H9 (cell line): Measurements from ENCODE around the gene PKD1. TPM values are rescaled to one million over a fixed set of nuclear protein-coding genes. Genes with fewer than 3 reads are reported as not detected.

Experiments
- DNase-seq: peaks from one replicate; pipeline ENCODE4 v3.0.0-alpha.2; 2017
- H2AFZ ChIP-seq: one replicate; pipeline ENCODE4 v1.6.1; 2013; ENCODE audit warnings: mild to moderate bottlenecking, low read length, control low read depth, moderate library complexity
- H2AK5ac ChIP-seq: 2 replicates; pipeline ENCODE4 v1.6.1; 2013; ENCODE audit warnings: low read length, control low read depth, mixed read lengths; ENCODE audit not compliant: insufficient read length
- H2BK120ac ChIP-seq: one replicate; pipeline ENCODE4 v1.6.1; 2013; ENCODE audit warnings: low read depth, mild to moderate bottlenecking, low read length, control low read depth, inconsistent platforms; ENCODE audit not compliant: poor library complexity, severe bottlenecking
- H2BK12ac ChIP-seq: 2 replicates; pipeline ENCODE4 v1.6.1; 2013; ENCODE audit warnings: low read length, control low read depth, mixed read lengths, low read depth; ENCODE audit not compliant: insufficient read length
- H2BK15ac ChIP-seq: 2 replicates; pipeline ENCODE4 v1.6.1; 2013; ENCODE audit warnings: low read depth, low read length, control low read depth
- H2BK20ac ChIP-seq: one replicate; pipeline ENCODE4 v1.6.1; 2013; ENCODE audit warnings: low read depth, mild to moderate bottlenecking, low read length, control low read depth, inconsistent platforms; ENCODE audit not compliant: poor library complexity, severe bottlenecking
- H2BK5ac ChIP-seq: 2 replicates; pipeline ENCODE4 v1.6.1; 2013; ENCODE audit warnings: low read length, control low read depth, mixed read lengths; ENCODE audit not compliant: insufficient read length
- H3K14ac ChIP-seq: 2 replicates; pipeline ENCODE4 v1.6.1; 2013; ENCODE audit warnings: low read length, control low read depth; ENCODE audit not compliant: insufficient read depth
- H3K18ac ChIP-seq: 2 replicates; pipeline ENCODE4 v1.6.1; 2013; ENCODE audit warnings: low read depth, mild to moderate bottlenecking, mixed read lengths, low read length, control low read depth; ENCODE audit not compliant: insufficient read length
- H3K23ac ChIP-seq: 2 replicates; pipeline ENCODE4 v1.6.1; 2013; ENCODE audit warnings: low read length, control low read depth, mixed read lengths, low read depth; ENCODE audit not compliant: insufficient read length
- H3K23me2 ChIP-seq: 2 replicates; pipeline ENCODE4 v1.6.1; 2013; ENCODE audit warnings: low read depth, mild to moderate bottlenecking, mixed read lengths, low read length, control low read depth; ENCODE audit not compliant: insufficient read length, poor library complexity, severe bottlenecking
- H3K27ac ChIP-seq: 2 replicates; pipeline ENCODE4 v1.5.1; 2013; ENCODE audit warnings: low read length, control low read depth, mixed read lengths, low read depth; ENCODE audit not compliant: insufficient read length
- H3K27me3 ChIP-seq: 2 replicates; pipeline ENCODE4 v1.6.1; 2013; ENCODE audit warnings: low read length, control low read depth, inconsistent platforms; ENCODE audit not compliant: insufficient read depth
- H3K4ac ChIP-seq: 2 replicates; pipeline ENCODE4 v1.6.1; 2013; ENCODE audit warnings: low read depth, mild to moderate bottlenecking, control low read depth, inconsistent platforms, low read length, moderate library complexity
- H3K4me1 ChIP-seq: 2 replicates; pipeline ENCODE4 v1.6.1; 2013; ENCODE audit warnings: low read length, control low read depth, inconsistent platforms; ENCODE audit not compliant: insufficient read depth
- H3K4me2 ChIP-seq: 2 replicates; pipeline ENCODE4 v1.6.1; 2013; ENCODE audit warnings: low read length, control low read depth, mixed read lengths; ENCODE audit not compliant: insufficient read length, insufficient read depth
- H3K56ac ChIP-seq: 2 replicates; pipeline ENCODE4 v1.6.1; 2013; ENCODE audit warnings: low read depth, mild to moderate bottlenecking, mixed read lengths, low read length, control low read depth; ENCODE audit not compliant: insufficient read length
- H3K79me1 ChIP-seq: 2 replicates; pipeline ENCODE4 v1.6.1; 2013; ENCODE audit warnings: low read depth, mild to moderate bottlenecking, moderate library complexity, low read length, control low read depth, inconsistent platforms; ENCODE audit not compliant: insufficient read depth, poor library complexity, severe bottlenecking
- H3K79me2 ChIP-seq: 2 replicates; pipeline ENCODE4 v1.6.1; 2013; ENCODE audit warnings: low read length, control low read depth, inconsistent platforms; ENCODE audit not compliant: insufficient read depth
- H3K9ac ChIP-seq: 2 replicates; pipeline ENCODE4 v1.6.1; 2013; ENCODE audit warnings: low read length, control low read depth, mixed read lengths; ENCODE audit not compliant: insufficient read length; ENCODE audit errors: extremely low read depth
- H3K9me3 ChIP-seq: one replicate; pipeline ENCODE4 v1.6.1; 2013; ENCODE audit warnings: low read depth, low read length, inconsistent platforms; ENCODE audit not compliant: control insufficient read depth
- H3T11ph ChIP-seq: one replicate; pipeline ENCODE4 v1.6.1; 2013; ENCODE audit warnings: mild to moderate bottlenecking, low read length, control low read depth, inconsistent platforms
- H4K20me1 ChIP-seq: one replicate; pipeline ENCODE4 v1.6.1; 2013; ENCODE audit not compliant: control insufficient read depth, insufficient read length, insufficient read depth
- H4K5ac ChIP-seq: 2 replicates; pipeline ENCODE4 v1.6.1; 2013; ENCODE audit warnings: low read depth, mild to moderate bottlenecking, mixed read lengths, low read length, control low read depth; ENCODE audit not compliant: insufficient read length
- H4K8ac ChIP-seq: replicated peaks from 2 replicates; pipeline ENCODE4 v1.6.1; 2013; ENCODE audit warnings: low read length, control low read depth, mixed read lengths, low read depth; ENCODE audit not compliant: insufficient read length
- H4K91ac ChIP-seq: 2 replicates; pipeline ENCODE4 v1.6.1; 2013; ENCODE audit warnings: low read depth, mild to moderate bottlenecking, moderate library complexity, mixed read lengths, low read length, control low read depth; ENCODE audit not compliant: insufficient read length
- H3K27ac Mint-ChIP-seq, 3 experiments: 2 replicates in 2 of 3; 3 replicates in 1 of 3; pipeline ENCODE4 v1.8.0; 2020 to 2021; ENCODE audit warnings: mixed read lengths in 3 of 3, mild to moderate bottlenecking in 1 of 3, moderate library complexity in 1 of 3
- H3K27me3 Mint-ChIP-seq: 2 replicates; pipeline ENCODE4 v1.8.0; 2021; ENCODE audit warnings: low read depth, mild to moderate bottlenecking, moderate library complexity, mixed read lengths
- H3K36me3 Mint-ChIP-seq, 3 experiments: 2 replicates in 2 of 3; 3 replicates in 1 of 3; pipeline ENCODE4 v1.8.0; 2020 to 2021; ENCODE audit warnings: low read depth in 3 of 3, mixed read lengths in 3 of 3; ENCODE audit not compliant: insufficient read depth in 1 of 3
- H3K4me1 Mint-ChIP-seq, 2 experiments: 2 replicates each; pipeline ENCODE4 v1.8.0; 2020; ENCODE audit warnings: mixed read lengths in 2 of 2
- H3K4me3 Mint-ChIP-seq, 2 experiments: 2 replicates in 1 of 2; 3 replicates in 1 of 2; pipeline ENCODE4 v1.8.0; 2020 to 2021; ENCODE audit warnings: mild to moderate bottlenecking in 2 of 2, mixed read lengths in 2 of 2, moderate library complexity in 1 of 2
- H3K9me3 Mint-ChIP-seq, 2 experiments: 2 replicates in 1 of 2; 3 replicates in 1 of 2; pipeline ENCODE4 v1.8.0; 2020; ENCODE audit warnings: mild to moderate bottlenecking in 2 of 2, mixed read lengths in 2 of 2, moderate library complexity in 1 of 2
- WGBS: extraction: QIAGEN DNeasy Blood & Tissue Kit; methylation state at CpG from one replicate; pipeline ENCODE4 v1.1.7; 2013; ENCODE audit warnings: missing lambda C conversion rate, low lambda C conversion rate, mixed read lengths; ENCODE audit not compliant: insufficient read length; ENCODE audit errors: extremely low coverage; 5-methylcytosine and 5-hydroxymethylcytosine counted together
- total RNA-seq: library from RNA; stranded (reverse); gene quantifications from 2 replicates; pipeline ENCODE4 v1.2.1, GENCODE V29; 2021
- TF ChIP-seq, protein P1 (sequence below): fragments of 200-600 bp; sonication (generic); conservative IDR thresholded peaks from 3 replicates; pipeline ENCODE4 v1.8.0; 2021; ENCODE audit warnings: antibody characterized with exemption, mild to moderate bottlenecking

Gene PKD1
- total RNA-seq, 1 experiment from 2014 or later = 88.0 TPM

- Histone ChIP-seq H4K5ac (no peak overlapping the region), H2AFZ (no peak overlapping the region), H3K79me2 (no peaks in the 10 kb centered on the region), H4K91ac (no peak overlapping the region), H3T11ph (no peak overlapping the region), H2BK20ac (no peak overlapping the region), H3K4ac (no peak overlapping the region), H4K20me1 (peaks cover 2% of the 10 kb centered on the region), H3K9ac (no peak overlapping the region), H3K79me1 (no peaks in the 10 kb centered on the region), H3K14ac (no peak overlapping the region), H3K4me1 (no peaks in the 10 kb centered on the region), H2BK120ac (no peak overlapping the region), H2AK5ac (no peak overlapping the region), H4K8ac (no peak overlapping the region), H3K4me2 (no peak overlapping the region), H2BK15ac (no peak overlapping the region), H3K23me2 (no peaks in the 10 kb centered on the region), H2BK5ac (no peak overlapping the region), H3K27me3 (no peaks in the 10 kb centered on the region), H3K27ac (no peak overlapping the region), H3K23ac (no peak overlapping the region), H3K18ac (no peak overlapping the region), H3K56ac (no peak overlapping the region), H3K9me3 (no peaks in the 10 kb centered on the region), H2BK12ac (no peak overlapping the region)
- no peaks in the 10 kb centered on the region for H3K9me3 Mint-ChIP-seq
- peaks cover 6 to 40% (median 38%) of the 10 kb centered on the region in 3 experiments; a peak in 6 of 7 replicates for H3K36me3 Mint-ChIP-seq
- no peak overlapping the region; a peak in 2 of 7 replicates for H3K27ac Mint-ChIP-seq
- TF ChIP-seq, protein P1, sequence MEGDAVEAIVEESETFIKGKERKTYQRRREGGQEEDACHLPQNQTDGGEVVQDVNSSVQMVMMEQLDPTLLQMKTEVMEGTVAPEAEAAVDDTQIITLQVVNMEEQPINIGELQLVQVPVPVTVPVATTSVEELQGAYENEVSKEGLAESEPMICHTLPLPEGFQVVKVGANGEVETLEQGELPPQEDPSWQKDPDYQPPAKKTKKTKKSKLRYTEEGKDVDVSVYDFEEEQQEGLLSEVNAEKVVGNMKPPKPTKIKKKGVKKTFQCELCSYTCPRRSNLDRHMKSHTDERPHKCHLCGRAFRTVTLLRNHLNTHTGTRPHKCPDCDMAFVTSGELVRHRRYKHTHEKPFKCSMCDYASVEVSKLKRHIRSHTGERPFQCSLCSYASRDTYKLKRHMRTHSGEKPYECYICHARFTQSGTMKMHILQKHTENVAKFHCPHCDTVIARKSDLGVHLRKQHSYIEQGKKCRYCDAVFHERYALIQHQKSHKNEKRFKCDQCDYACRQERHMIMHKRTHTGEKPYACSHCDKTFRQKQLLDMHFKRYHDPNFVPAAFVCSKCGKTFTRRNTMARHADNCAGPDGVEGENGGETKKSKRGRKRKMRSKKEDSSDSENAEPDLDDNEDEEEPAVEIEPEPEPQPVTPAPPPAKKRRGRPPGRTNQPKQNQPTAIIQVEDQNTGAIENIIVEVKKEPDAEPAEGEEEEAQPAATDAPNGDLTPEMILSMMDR = no peak; the same call in 2 of the 3 replicates
- H3K27me3 Mint-ChIP-seq = no peaks in the 10 kb centered on the region
- WGBS = no CpG with 5 or more reads among the region's 15 CpGs
- DNase-seq = no peak
- no peak overlapping the region; a peak in 1 of 5 replicates for H3K4me3 Mint-ChIP-seq
- no peaks in the 10 kb centered on the region for H3K4me1 Mint-ChIP-seq
These were observed 79.6 kb downstream of the PKD1 start for GRCh38 chr16:2056077-2056476.
